Mesenchymal stem cell (in vitro differentiated cells and primary cell): ENCODE results near the gene PAX8.

Experiments
- DNase-seq: peaks from one replicate; pipeline ENCODE4 v3.0.0-alpha.2; 2013
- H2AFZ ChIP-seq: one replicate; pipeline ENCODE4 v1.6.1; 2013; ENCODE audit warnings: low read depth, mild to moderate bottlenecking, control low read depth, inconsistent platforms, low read length, moderate library complexity
- H2AK5ac ChIP-seq: 2 replicates; pipeline ENCODE4 v1.6.1; 2013; ENCODE audit warnings: low read length, moderate library complexity, mild to moderate bottlenecking, inconsistent platforms; ENCODE audit not compliant: severe bottlenecking
- H2BK120ac ChIP-seq: one replicate; pipeline ENCODE4 v1.6.1; 2013; ENCODE audit warnings: low read depth, mild to moderate bottlenecking, inconsistent platforms, low read length, moderate library complexity
- H2BK12ac ChIP-seq, 2 experiments: one replicate each; pipeline ENCODE4 v1.6.1; 2013; ENCODE audit warnings: inconsistent platforms in 2 of 2, low read length in 2 of 2, mild to moderate bottlenecking in 2 of 2, moderate library complexity in 2 of 2, control low read depth in 1 of 2
- H2BK15ac ChIP-seq: one replicate; pipeline ENCODE4 v1.6.1; 2013; ENCODE audit warnings: mild to moderate bottlenecking, low read depth, inconsistent platforms; ENCODE audit not compliant: poor library complexity, severe bottlenecking
- H2BK5ac ChIP-seq: 2 replicates; pipeline ENCODE4 v1.6.1; 2013; ENCODE audit warnings: low read depth, mild to moderate bottlenecking, low read length, control low read depth, inconsistent platforms; ENCODE audit not compliant: poor library complexity, severe bottlenecking
- H3K14ac ChIP-seq, 2 experiments: one replicate each; pipeline ENCODE4 v1.6.1; 2013; ENCODE audit warnings: inconsistent platforms in 2 of 2, low read length in 2 of 2, control low read depth in 1 of 2, mild to moderate bottlenecking in 1 of 2, moderate library complexity in 1 of 2
- H3K18ac ChIP-seq, 2 experiments: one replicate each; pipeline ENCODE4 v1.6.1; 2013; ENCODE audit warnings: inconsistent platforms in 2 of 2, low read length in 2 of 2, control low read depth in 1 of 2, low read depth in 1 of 2, mild to moderate bottlenecking in 1 of 2
- H3K23ac ChIP-seq, 2 experiments: one replicate each; pipeline ENCODE4 v1.6.1; 2013; ENCODE audit warnings: inconsistent platforms in 2 of 2, low read length in 2 of 2, mild to moderate bottlenecking in 2 of 2, moderate library complexity in 2 of 2, control low read depth in 1 of 2
- H3K27ac ChIP-seq: 2 replicates; pipeline ENCODE4 v1.5.1; 2013; ENCODE audit warnings: mild to moderate bottlenecking, moderate library complexity, low read length, control low read depth, inconsistent platforms; ENCODE audit not compliant: poor library complexity, severe bottlenecking
- H3K27me3 ChIP-seq, 2 experiments: 2 replicates each; pipeline versions ENCODE4 v1.6.1 to v1.7.0; 2013; ENCODE audit warnings: low read length in 2 of 2, mild to moderate bottlenecking in 2 of 2, moderate library complexity in 2 of 2, control low read depth in 1 of 2, inconsistent platforms in 1 of 2; ENCODE audit not compliant: control insufficient read depth in 1 of 2, insufficient read depth in 1 of 2
- H3K36me3 ChIP-seq, 2 experiments: 2 replicates each; pipeline versions ENCODE4 v1.6.1 to v1.7.0; 2013; ENCODE audit warnings: low read length in 2 of 2, control low read depth in 1 of 2, inconsistent platforms in 1 of 2, low read depth in 1 of 2, mild to moderate bottlenecking in 1 of 2; ENCODE audit not compliant: insufficient read depth in 2 of 2, control insufficient read depth in 1 of 2
- H3K4ac ChIP-seq, 2 experiments: one replicate each; pipeline ENCODE4 v1.6.1; 2013; ENCODE audit warnings: inconsistent platforms in 2 of 2, low read length in 2 of 2, mild to moderate bottlenecking in 2 of 2, moderate library complexity in 2 of 2, control low read depth in 1 of 2, low read depth in 1 of 2
- H3K4me1 ChIP-seq: 2 replicates; pipeline ENCODE4 v1.6.1; 2013; ENCODE audit warnings: low read depth, low read length, control low read depth; ENCODE audit not compliant: control insufficient read depth, insufficient read depth
- H3K4me2 ChIP-seq: 2 replicates; pipeline ENCODE4 v1.6.1; 2013; ENCODE audit warnings: low read length, mild to moderate bottlenecking, inconsistent platforms; ENCODE audit not compliant: poor library complexity, severe bottlenecking
- H3K4me3 ChIP-seq, 2 experiments: 2 replicates each; pipeline versions ENCODE4 v1.5.1 to v1.7.0; 2013; ENCODE audit warnings: low read length in 2 of 2, mild to moderate bottlenecking in 2 of 2, control low read depth in 1 of 2, low read depth in 1 of 2; ENCODE audit not compliant: insufficient read depth in 1 of 2
- H3K79me1 ChIP-seq: replicated peaks from 2 replicates; pipeline ENCODE4 v1.6.1; 2013; ENCODE audit warnings: mild to moderate bottlenecking, control low read depth, low read length, inconsistent platforms; ENCODE audit not compliant: poor library complexity, severe bottlenecking
- H3K9ac ChIP-seq: 2 replicates; pipeline ENCODE4 v1.7.0; 2013; ENCODE audit warnings: mild to moderate bottlenecking, low read length, moderate library complexity
- H3K9me3 ChIP-seq: 2 replicates; pipeline ENCODE4 v1.7.0; 2013; ENCODE audit warnings: mild to moderate bottlenecking, low read length; ENCODE audit not compliant: control insufficient read depth
- H4K8ac ChIP-seq: one replicate; pipeline ENCODE4 v1.6.1; 2013; ENCODE audit warnings: inconsistent platforms, mild to moderate bottlenecking, low read length, moderate library complexity
- H4K91ac ChIP-seq: one replicate; pipeline ENCODE4 v1.6.1; 2013; ENCODE audit warnings: mild to moderate bottlenecking, low read length, inconsistent platforms
- WGBS: methylation state at CpG from one replicate; pipeline ENCODE4 v1.1.7; 2013; ENCODE audit warnings: mixed read lengths; 5-methylcytosine and 5-hydroxymethylcytosine counted together

The PAX8 gene

GRCh38 chr2:113197347-113198047 is 81.2 kb downstream of the PAX8 start:
- Histone ChIP-seq H3K36me3 (peaks cover 0 to 17% of the 10 kb centered on the region in 2 experiments), H4K8ac (no peak overlapping the region), H4K91ac (no peak overlapping the region), H3K18ac (no peak overlapping the region), H3K4me3 (no peak overlapping the region), H3K27me3 (no peaks in the 10 kb centered on the region), H3K27ac (no peak overlapping the region), H2AK5ac (no peak overlapping the region), H3K9ac (no peak overlapping the region), H3K79me1 (no peaks in the 10 kb centered on the region), H2BK5ac (no peak overlapping the region), H3K9me3 (no peaks in the 10 kb centered on the region), H3K4me2 (no peak overlapping the region), H3K14ac (no peak overlapping the region), H3K4ac (no peak overlapping the region), H2AFZ (no peak overlapping the region), H2BK120ac (no peak overlapping the region), H2BK12ac (no peak overlapping the region), H3K4me1 (peaks cover 29% of the 10 kb centered on the region), H3K23ac (no peak overlapping the region), H2BK15ac (no peak overlapping the region)
- DNase-seq: no peak
- WGBS: 90% methylated on average over 17 of the region's 17 CpGs

- Histone ChIP-seq H4K8ac (no peak overlapping the region), H3K27me3 (no peaks in the 10 kb centered on the region), H2BK15ac (no peak overlapping the region), H2BK12ac (no peak overlapping the region), H4K91ac (no peak overlapping the region), H2AFZ (no peak overlapping the region), H3K9me3 (no peaks in the 10 kb centered on the region), H3K18ac (no peak overlapping the region), H3K4me1 (peaks cover 24% of the 10 kb centered on the region), H3K23ac (no peak overlapping the region), H2BK5ac (no peak overlapping the region), H3K27ac (no peak overlapping the region), H3K14ac (no peak overlapping the region), H3K79me1 (no peaks in the 10 kb centered on the region), H3K4me2 (no peak overlapping the region), H2BK120ac (no peak overlapping the region), H3K4me3 (no peak overlapping the region), H3K36me3 (peaks cover 0 to 22% of the 10 kb centered on the region in 2 experiments), H3K4ac (no peak overlapping the region), H2AK5ac (no peak overlapping the region), H3K9ac (no peak overlapping the region)
- 89% methylated on average over 4 of the region's 4 CpGs for WGBS
- DNase-seq: no peak
Measured at GRCh38 chr2:113196839-113197238, 81.9 kb downstream of the PAX8 start.

- H3K14ac ChIP-seq: no peak overlapping the region
Measured at GRCh38 chr2:113195923-113196501, 82.7 kb downstream of the PAX8 start.

GRCh38 chr2:113192459-113193100 is 86.1 kb downstream of the PAX8 start:
- no peaks in the 10 kb centered on the region for H3K9me3 ChIP-seq
- no peaks in the 10 kb centered on the region for H3K79me1 ChIP-seq
- H4K91ac ChIP-seq: no peak overlapping the region
- H3K4me2 ChIP-seq: no peak overlapping the region
- H3K36me3 ChIP-seq: peaks cover 0 to 11% of the 10 kb centered on the region in 2 experiments
- no peaks in the 10 kb centered on the region for H3K4me1 ChIP-seq
- no peak overlapping the region for H3K9ac ChIP-seq
- no peak overlapping the region for H2AK5ac ChIP-seq
- H2AFZ ChIP-seq: no peak overlapping the region
- no peak overlapping the region for H3K4ac ChIP-seq
- DNase-seq: no peak
- H4K8ac ChIP-seq: no peak overlapping the region
- no peaks in the 10 kb centered on the region for H3K27me3 ChIP-seq
- H3K27ac ChIP-seq: no peak overlapping the region
- H2BK15ac ChIP-seq: no peak overlapping the region
- H3K4me3 ChIP-seq: no peak overlapping the region
- H2BK120ac ChIP-seq: no peak overlapping the region
- H3K14ac ChIP-seq: no peak overlapping the region
- no peak overlapping the region for H3K18ac ChIP-seq
- H2BK12ac ChIP-seq: no peak overlapping the region
- H2BK5ac ChIP-seq: no peak overlapping the region
- 62% methylated on average over 7 of the region's 7 CpGs for WGBS
- H3K23ac ChIP-seq: no peak overlapping the region

More at GRCh38 chr2:113195923-113196501, 82.7 kb downstream of the PAX8 start:
- WGBS: 89% methylated on average over 11 of the region's 11 CpGs
- Histone ChIP-seq H2BK15ac (no peak overlapping the region), H4K8ac (no peak overlapping the region), H3K79me1 (no peaks in the 10 kb centered on the region), H2AK5ac (no peak overlapping the region), H3K9ac (no peak overlapping the region), H2BK5ac (no peak overlapping the region), H3K36me3 (peaks cover 0 to 15% of the 10 kb centered on the region in 2 experiments), H3K4me1 (peaks cover 16% of the 10 kb centered on the region), H3K4me2 (no peak overlapping the region), H3K18ac (no peak overlapping the region), H2BK120ac (no peak overlapping the region), H3K9me3 (no peaks in the 10 kb centered on the region), H3K27ac (no peak overlapping the region), H3K23ac (no peak overlapping the region), H2AFZ (no peak overlapping the region), H3K4me3 (no peak overlapping the region), H4K91ac (no peak overlapping the region), H3K27me3 (no peaks in the 10 kb centered on the region), H3K4ac (no peak overlapping the region), H2BK12ac (no peak overlapping the region)
- DNase-seq: no peak
